Mesodermal cell (in vitro differentiated cells): Measurements from ENCODE around the gene SPATC1L.
"Not testable (repeated sequence)": the region's sequence is repeated elsewhere in the genome, so short reads cannot be mapped to it uniquely, and the experiment has no call there.

Source experiments
- H3K27ac ChIP-seq: 2 replicates; pipeline ENCODE4 v1.7.0; 2013; ENCODE audit warnings: mild to moderate bottlenecking, low read depth, low read length, moderate library complexity; ENCODE audit not compliant: severe bottlenecking
- H3K36me3 ChIP-seq: 2 replicates; pipeline ENCODE4 v1.7.1; 2013; ENCODE audit warnings: mild to moderate bottlenecking, low read length, moderate library complexity; ENCODE audit not compliant: control insufficient read depth, insufficient read depth
- H3K4me1 ChIP-seq: one replicate; pipeline ENCODE4 v1.7.1; 2013; ENCODE audit warnings: mild to moderate bottlenecking, low read length; ENCODE audit not compliant: insufficient read depth, control insufficient read depth, poor library complexity, severe bottlenecking
- H3K4me3 ChIP-seq: 2 replicates; pipeline ENCODE4 v1.7.0; 2013; ENCODE audit warnings: low read length, control low read depth, mild to moderate bottlenecking; ENCODE audit not compliant: insufficient read depth, poor library complexity, severe bottlenecking; ENCODE audit errors: extremely low read depth
- H3K9me3 ChIP-seq: 2 replicates; pipeline ENCODE4 v1.7.1; 2013; ENCODE audit warnings: mild to moderate bottlenecking, low read length, moderate library complexity; ENCODE audit not compliant: control insufficient read depth
- WGBS, 2 experiments: methylation state at CpG; one replicate each; pipeline ENCODE4 v1.1.5; 2013; ENCODE audit warnings: missing lambda C conversion rate in 2 of 2; ENCODE audit not compliant: insufficient coverage in 2 of 2; 5-methylcytosine and 5-hydroxymethylcytosine counted together

SPATC1L gene

DNA sequence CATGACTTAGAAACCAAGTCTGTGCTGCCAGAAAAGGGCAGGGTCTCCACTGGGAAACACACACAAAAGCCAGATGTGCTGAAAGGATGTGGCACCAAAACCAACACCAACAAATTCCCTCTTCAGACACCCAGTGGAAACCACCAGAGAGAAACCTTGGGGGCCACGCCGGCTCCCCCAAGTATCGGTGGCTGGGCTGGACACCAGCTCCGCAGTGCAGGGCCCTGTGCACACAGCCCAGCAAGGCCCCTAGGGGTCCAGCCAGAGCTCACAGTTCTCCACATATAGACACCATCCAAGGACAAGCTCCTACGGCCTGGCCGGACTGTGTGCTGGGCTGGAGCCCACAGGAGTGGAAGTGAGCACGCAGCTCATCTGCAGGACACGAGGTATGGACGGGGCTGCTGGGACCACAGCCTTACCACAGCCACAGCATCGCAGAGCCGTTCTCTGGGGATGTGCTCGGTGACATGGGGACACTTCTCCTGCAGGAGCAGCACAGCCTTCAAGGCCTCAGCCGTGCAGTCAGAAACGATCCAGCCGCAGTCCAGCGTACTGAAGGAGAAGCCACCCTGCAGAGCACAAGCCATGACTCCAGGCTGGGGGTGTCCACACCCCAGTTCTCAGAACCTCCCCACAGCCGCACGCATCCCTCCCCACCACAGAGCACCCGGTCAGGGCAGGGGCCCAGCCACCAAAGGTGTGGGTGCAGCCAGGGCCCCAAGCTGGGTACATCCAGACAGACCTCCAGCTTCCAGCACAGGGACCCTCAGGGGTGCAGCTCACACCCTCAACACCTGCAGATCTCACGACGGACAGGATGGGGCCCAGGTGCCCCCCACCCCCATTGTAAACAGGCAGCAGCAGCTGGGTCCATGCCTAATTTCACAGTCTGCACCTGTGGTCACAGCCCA lies 23.0 kb upstream of the SPATC1L start:
- WGBS, 2 experiments, result 95 to 96% methylated on average over 12 to 16 of the region's 21 CpGs
- Histone ChIP-seq H3K27ac (peak overlapping the region; percentile 16), H3K36me3 (peaks cover 97% of the 10 kb centered on the region), H3K4me3 (no peak overlapping the region), H3K9me3 (no peaks in the 10 kb centered on the region), H3K4me1 (no peaks in the 10 kb centered on the region)

- Histone ChIP-seq H3K4me1 (no peaks in the 10 kb centered on the region), H3K36me3 (peaks cover 92% of the 10 kb centered on the region), H3K4me3 (no peak overlapping the region), H3K9me3 (no peaks in the 10 kb centered on the region), H3K27ac (peak overlapping the region; percentile 16)
- WGBS, 2 experiments, result 98% methylated on average over 20 to 22 of the region's 24 CpGs
Observed at GRCh38 chr21:46206163-46207005, 22.1 kb upstream of the SPATC1L start.

DNA sequence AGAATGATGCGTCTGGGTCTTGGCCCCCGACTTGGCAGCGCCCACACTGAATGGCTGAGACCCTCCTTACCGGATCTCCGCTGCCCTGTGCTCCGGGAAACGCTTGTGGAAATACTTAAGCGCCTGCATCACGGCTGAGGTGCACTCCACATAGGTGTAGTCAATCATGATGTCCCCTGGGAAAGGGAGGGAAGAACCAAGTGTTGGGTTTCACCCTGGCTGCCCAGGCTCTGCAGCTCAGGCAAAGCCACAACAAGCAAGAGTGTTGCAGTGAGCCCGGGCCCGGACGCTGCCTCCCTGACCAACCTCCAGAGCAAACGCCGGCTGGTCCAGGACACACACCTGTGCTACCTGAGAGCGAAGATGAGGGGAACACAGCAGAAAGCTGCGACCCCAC lies 21.5 kb upstream of the SPATC1L start:
- Histone ChIP-seq H3K4me3 (no peak overlapping the region), H3K9me3 (no peaks in the 10 kb centered on the region), H3K36me3 (peaks cover 91% of the 10 kb centered on the region), H3K4me1 (no peaks in the 10 kb centered on the region), H3K27ac (no peak overlapping the region)
- 96 to 98% methylated on average over 14 of the region's 16 CpGs for WGBS, 2 experiments

DNA sequence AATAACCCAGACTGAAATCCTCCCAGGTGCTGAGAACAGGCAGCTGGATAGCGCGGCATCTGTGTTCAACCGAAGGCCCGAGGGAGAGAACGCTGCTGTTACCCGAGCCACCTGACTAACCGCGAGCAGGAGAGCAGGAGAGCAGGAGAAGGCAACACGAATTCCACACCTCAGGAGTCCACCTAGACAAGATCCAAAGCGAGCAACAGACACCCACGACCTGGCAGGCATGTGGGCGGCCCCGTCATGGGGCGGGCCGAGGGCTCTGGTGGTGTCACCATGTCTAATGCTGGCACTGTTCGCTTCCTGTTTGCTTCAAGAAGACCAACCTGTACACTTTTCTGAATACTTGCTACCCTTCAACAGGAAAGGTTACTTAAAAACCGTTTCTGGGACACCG lies 20.9 kb upstream of the SPATC1L start:
- Histone ChIP-seq H3K36me3 (peaks cover 92% of the 10 kb centered on the region), H3K4me1 (no peaks in the 10 kb centered on the region), H3K9me3 (no peaks in the 10 kb centered on the region), H3K27ac (no peak overlapping the region), H3K4me3 (no peak overlapping the region)
- WGBS, 2 experiments, result 96 to 97% methylated on average over 16 of the region's 18 CpGs

DNA sequence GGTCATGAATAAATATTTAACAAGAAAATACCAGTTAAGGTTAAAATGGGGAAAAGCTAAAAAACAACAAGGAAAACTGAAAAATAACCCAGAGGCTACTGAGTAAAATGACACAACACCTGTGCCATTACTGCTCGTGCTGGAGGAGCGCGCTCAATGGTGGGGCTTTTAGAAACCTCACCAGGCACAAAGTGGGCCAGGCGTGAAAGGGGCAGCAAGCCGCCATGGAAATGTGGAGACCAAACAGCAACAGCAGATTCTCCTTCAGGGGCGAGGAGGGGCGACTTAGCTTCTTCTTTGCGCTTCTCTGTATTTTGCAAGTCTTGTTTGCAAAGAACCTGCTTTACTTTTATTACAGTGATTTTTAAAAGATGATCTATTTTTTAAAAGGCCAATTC lies 18.9 kb upstream of the SPATC1L start:
- no peak overlapping the region for H3K4me3 ChIP-seq
- H3K36me3 ChIP-seq, result peaks cover 91% of the 10 kb centered on the region
- no peak overlapping the region for H3K27ac ChIP-seq
- 90 to 92% methylated on average over 5 to 7 of the region's 8 CpGs for WGBS, 2 experiments
- no peaks in the 10 kb centered on the region for H3K9me3 ChIP-seq
- no peaks in the 10 kb centered on the region for H3K4me1 ChIP-seq

DNA sequence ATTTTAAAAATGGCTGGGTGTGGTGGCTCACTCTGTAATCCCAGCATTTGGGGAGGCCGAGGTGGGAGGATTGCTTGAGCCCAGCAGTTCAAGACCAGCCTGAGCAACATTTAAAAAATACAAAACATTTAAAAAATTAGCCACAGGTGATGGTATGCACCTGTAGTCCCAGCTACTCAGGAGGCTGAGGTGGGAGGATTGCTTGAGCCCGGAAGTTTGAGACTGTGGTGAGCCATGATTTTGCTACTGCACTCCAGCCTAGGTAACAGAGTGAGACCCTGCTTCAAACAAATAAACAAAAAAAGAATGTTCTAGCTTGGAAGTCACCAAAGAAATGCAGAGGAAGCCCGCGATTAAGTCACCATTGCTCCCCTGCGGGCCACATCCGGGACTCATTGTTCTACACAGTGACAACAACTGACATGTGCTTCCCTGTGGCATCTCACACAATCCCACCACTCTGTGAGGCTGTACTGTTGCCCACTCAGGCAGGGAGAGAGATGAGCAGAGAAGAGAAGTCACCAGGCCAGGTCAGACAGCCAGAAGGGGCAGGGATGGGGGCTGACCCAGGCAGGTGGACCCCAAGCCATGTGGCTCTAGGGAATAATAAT lies 18.4 kb upstream of the SPATC1L start:
- 63 to 64% methylated on average over 5 of the region's 6 CpGs for WGBS, 2 experiments
- Histone ChIP-seq H3K4me1 (no peaks in the 10 kb centered on the region), H3K4me3 (no peak overlapping the region), H3K36me3 (peaks cover 91% of the 10 kb centered on the region), H3K27ac (peak overlapping the region; percentile 41), H3K9me3 (no peaks in the 10 kb centered on the region)

DNA sequence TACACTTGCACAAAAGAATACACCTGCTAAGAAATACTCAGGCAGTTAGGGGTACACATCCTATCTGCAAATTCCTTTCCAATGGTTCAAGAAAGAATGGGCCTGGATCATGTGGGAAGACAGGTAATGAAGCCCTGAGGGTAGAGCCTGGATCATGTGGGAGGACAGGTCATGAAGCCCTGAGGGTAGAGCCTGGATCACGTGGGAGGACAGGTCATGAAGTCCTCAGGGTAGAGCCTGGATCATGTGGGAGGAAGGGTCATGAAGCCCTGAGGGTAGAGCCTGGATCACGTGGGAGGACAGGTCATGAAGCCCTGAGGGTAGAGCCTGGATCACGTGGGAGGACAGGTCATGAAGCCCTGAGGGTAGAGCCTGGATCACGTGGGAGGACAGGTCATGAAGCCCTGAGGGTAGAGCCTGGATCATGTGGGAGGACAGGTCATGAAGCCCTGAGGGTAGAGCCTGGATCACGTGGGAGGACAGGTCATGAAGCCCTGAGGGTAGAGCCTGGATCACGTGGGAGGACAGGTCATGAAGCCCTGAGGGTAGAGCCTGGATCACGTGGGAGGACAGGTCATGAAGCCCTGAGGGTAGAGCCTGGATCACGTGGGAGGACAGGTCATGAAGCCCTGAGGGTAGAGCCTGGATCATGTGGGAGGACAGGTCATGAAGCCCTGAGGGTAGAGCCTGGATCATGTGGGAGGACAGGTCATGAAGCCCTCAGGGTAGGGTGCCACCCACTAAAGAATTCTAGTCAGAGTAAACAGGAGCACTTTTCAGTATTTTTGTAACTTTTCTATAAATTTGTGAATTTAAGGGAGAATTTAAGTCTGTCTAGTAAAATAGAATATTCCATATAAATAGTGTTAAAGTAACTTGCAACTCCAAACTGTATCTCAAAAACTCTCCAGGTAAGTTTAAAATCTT lies 16.9 kb upstream of the SPATC1L start:
- H3K9me3 ChIP-seq, H3K4me1 ChIP-seq, H3K4me3 ChIP-seq, H3K27ac ChIP-seq: not testable (repeated sequence)
- 100% methylated on average over 1 of the region's 8 CpGs; no CpG with 5 or more reads in 1 of the 2 experiments for WGBS, 2 experiments
- H3K36me3 ChIP-seq, result peaks cover 89% of the 10 kb centered on the region

DNA sequence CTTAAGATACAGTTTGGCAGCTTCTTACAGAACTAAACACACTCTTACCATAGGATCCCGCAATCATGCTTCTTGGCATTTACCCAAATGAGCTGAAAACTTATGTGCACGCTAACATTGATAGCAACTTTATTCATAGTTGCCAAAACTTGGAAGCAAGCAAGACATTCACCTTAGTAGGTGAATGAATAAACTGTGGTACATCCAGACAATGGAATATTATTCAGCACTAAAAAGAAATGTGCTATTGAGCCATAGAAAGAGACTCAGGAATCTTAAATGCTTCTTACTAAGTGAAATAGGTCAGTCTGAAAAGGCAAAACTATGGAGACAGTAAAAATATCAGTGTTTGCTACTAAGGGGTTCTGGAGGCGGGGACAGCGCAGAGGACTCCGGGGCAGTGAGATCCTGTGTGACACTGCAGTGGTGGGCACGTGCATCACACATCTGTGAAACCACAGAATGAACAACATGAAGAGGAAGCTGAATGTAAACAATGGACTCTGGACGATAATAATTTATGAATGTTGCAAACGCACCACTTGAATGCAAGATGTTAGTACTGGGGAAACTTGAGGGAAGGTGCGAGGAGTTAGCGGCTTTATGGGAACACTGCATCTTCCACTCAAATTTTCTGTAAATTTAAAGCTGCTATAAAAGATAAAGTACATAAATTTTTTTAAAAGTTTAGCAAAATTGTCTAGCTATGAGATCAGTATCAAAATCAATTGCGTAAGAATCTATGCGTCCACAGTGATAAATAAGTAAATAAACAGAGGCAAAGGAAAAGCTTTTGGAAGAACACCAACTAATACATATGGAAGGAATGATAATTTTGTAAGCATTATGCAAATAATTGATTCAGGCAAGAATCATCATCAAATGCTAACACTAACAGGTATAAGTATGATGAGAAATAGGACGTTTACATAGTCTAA lies 15.4 kb upstream of the SPATC1L start:
- Histone ChIP-seq H3K4me3 (no peak overlapping the region), H3K36me3 (peaks cover 89% of the 10 kb centered on the region), H3K9me3 (no peaks in the 10 kb centered on the region), H3K27ac (no peak overlapping the region), H3K4me1 (no peaks in the 10 kb centered on the region)
- WGBS, 2 experiments, result 85 to 90% methylated on average over 8 to 10 of the region's 13 CpGs

DNA sequence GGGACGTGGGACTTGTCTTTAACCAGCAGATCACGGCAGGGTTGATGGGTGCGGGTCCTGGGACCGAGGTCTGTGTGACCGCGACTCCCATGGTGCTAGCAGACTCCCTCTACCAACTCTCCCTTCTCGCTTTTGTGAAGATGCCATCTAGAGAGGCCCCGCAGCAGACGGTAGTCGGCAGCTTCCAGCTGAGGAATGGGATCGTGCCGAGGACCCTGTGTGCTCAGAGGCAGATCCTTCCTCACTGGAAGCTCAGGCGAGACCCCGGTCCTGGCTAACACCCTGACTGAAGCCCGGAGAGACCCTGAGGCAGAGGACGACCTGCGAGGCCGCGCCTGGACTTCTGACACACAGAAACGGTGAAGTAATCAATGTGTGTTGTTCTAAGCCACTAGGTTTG lies 12.5 kb upstream of the SPATC1L start:
- 89 to 90% methylated on average over 13 to 14 of the region's 20 CpGs for WGBS, 2 experiments
- Histone ChIP-seq H3K4me1 (peaks cover 6% of the 10 kb centered on the region), H3K27ac (no peak overlapping the region), H3K36me3 (peaks cover 86% of the 10 kb centered on the region), H3K4me3 (no peak overlapping the region), H3K9me3 (no peaks in the 10 kb centered on the region)
